Activated CD4-positive, alpha-beta T cell treated with anti-CD3 and anti-CD28 coated beads, Interleukin-2, amount 50 U/mL, for 1 hour (primary cell): ENCODE results near the gene STAMBP.
"Not testable (repeated sequence)": the region's sequence is repeated elsewhere in the genome, so short reads cannot be mapped to it uniquely, and the experiment has no call there.

Experiments used
- DNase-seq: peaks from one replicate; pipeline ENCODE4 v3.0.0-alpha.2; 2020

The STAMBP gene

DNA sequence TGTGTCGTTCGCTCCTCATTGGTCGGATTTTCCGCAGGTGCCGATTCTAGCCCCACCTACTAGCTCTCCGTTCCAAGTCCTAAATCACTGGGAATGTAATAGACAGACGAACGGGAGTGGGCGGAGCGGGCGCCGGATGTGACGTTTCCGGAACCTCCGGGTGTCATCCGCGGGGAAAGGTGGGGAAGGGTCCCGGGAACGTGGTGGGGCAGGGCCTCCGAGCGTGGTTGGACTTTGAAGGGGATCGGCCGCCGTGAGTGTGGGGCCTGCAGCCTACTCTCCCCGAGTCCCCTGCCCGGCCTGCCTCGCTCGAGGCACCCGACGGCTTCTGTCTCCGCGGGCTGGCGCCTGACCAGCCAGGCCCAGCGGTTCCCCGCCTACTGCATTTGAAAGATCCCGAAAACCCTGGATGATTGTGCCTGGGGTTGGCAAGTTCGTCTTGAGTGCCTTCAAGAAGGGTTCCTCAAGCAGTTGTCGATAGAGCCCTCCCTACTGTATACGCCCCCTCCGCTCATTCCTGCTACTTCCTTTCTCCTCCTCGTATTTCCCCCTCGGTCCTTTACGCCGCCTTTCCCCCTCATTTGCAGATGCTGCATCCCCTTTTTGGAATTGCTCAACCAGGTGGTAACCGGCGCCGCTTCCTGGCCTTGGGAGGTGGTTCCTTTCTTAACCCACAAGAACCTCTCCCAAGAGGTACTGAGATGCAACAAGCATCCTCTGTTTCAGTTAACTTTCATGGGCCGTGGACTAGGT is at the start of gene STAMBP:
Gene STAMBP (plus strand): TSS at position 144 of the 753 bp plus-strand sequence. CDS start 1,896 bp downstream, outside the sequence.
- DNase-seq: peak; percentile 89

- DNase-seq: peak; percentile 97
These were observed 49.1 kb upstream of the STAMBP start, which contains the start of gene DUSP11 for GRCh38 chr2:73779467-73780236. DUSP11 (minus strand) TSS chr2:73780103; CDS start chr2:73779974, 129 bp downstream.

GRCh38 chr2:73780237-73780582 is 48.6 kb upstream of the STAMBP start:
- DNase-seq: no peak

- DNase-seq: not testable (repeated sequence)
These were observed 45.4 kb upstream of the STAMBP start for GRCh38 chr2:73783402-73783801.

GRCh38 chr2:73783883-73784282 is 44.9 kb upstream of the STAMBP start, which contains the start of gene C2orf78:
C2orf78 (plus strand) TSS chr2:73784183; CDS start chr2:73784310, 127 bp downstream.
- DNase-seq: not testable (repeated sequence)

- no peak for DNase-seq
These were observed 16.9 kb upstream of the STAMBP start for GRCh38 chr2:73811878-73812277.

GRCh38 chr2:73812635-73813034 is 16.1 kb upstream of the STAMBP start:
- no peak for DNase-seq

DNA sequence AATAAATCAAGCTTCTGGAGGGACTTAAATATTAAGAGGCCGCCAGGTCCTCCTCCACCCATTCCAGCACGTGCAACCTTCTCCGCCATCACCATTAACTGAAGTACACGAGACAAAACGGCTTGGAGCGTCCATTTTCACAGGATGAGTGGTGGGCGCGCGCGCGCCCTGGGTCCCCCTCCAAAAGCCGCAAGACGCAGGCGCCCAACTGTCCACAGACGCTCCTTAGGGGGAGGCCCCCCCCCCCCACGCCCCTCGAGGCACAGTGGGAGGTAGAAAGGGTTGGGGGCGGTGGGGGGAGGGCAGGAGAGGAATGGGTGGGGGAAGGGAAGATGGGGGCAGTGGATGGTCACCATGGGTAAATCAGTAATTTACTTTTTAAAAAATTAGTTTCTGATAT is 10.5 kb upstream of the STAMBP start:
- no peak for DNase-seq

GRCh38 chr2:73821227-73821626 is 7.5 kb upstream of the STAMBP start:
- no peak for DNase-seq

- DNase-seq: no peak
These were observed 7.1 kb upstream of the STAMBP start for GRCh38 chr2:73821669-73822068.

DNA sequence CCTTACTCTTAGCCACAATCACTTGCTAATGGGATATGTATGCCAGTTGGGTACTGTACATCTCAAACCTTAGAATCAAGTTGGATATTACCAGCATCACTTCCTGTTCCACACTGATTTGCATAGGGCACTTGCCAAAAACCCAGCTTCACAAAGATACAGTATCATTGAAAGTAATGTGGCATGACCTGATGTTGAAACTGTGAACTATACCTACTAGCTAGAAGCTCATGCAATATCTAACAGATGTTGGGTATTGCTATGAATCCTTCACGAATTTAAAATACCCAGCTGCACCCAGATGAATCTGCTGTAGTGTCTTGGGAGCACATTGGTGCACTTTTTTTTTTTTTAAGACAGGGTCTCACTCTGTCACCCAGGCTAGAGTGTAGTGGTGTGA is 6.5 kb upstream of the STAMBP start:
- no peak for DNase-seq

DNA sequence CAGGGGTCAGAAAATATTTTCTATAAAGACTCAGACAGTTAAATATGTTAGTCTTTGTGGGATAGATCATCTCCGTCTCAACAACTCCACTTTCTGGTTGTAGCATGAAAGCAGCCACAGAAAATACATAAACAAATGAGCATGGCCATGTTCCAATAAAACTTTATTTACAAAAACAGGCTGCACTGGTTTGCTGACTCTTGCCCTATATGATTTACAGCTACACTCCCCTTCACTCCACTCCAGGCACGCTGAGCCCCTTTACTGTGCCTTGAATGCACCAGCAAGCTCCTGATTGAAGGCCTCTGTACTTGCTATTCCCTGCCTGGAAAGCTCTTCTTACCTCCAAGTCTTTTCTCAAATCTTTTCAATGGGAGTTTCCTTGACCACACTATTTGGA is 5.8 kb upstream of the STAMBP start:
- no peak for DNase-seq

DNA sequence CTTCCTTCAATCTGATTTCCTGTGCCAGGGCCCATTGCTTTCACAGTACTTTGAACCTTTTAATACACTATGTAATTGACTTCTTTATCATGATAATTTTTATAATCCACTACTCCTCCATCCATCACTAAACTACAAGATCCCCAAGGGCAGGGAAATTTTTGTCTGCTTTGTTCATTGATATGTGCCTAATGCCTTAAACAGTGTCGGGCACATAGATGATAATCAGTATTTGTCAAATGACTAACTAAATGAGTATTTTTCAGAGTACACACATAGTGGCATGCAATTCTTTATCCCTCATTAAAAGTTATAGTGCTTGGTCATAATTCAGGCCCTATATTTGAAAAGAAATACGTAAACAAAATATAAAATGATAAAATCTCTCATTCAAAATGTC is 5.3 kb upstream of the STAMBP start:
- no peak for DNase-seq

- no peak for DNase-seq
These were observed 4.7 kb upstream of the STAMBP start for GRCh38 chr2:73823916-73824523.

DNA sequence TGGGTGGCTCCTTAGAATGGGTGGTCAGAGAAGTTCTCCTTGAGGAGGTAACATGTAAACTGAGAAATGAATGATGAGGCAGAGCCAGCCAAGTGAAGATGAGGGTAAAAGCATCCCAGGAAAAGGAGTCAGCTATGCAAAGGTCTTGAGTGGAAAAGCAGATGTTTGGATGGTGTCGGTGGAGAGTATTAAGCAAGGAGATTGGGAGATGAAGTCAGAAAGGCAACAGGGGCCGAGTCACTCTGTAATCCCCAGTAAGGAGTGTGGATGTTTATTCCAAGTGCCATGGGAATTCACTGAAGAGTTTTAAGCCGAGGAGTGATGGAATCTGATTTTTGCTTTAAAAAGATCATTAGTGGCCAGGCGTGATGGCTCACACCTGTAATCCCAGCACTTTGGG is 3.4 kb upstream of the STAMBP start:
- DNase-seq: no peak

GRCh38 chr2:73827018-73827417 is 1.7 kb upstream of the STAMBP start:
- no peak for DNase-seq

- no peak for DNase-seq
These were observed 937 bp upstream of the STAMBP start for GRCh38 chr2:73827660-73828388.

- no peak for DNase-seq
These were observed 358 bp upstream of the STAMBP start for GRCh38 chr2:73828389-73828817.

DNA sequence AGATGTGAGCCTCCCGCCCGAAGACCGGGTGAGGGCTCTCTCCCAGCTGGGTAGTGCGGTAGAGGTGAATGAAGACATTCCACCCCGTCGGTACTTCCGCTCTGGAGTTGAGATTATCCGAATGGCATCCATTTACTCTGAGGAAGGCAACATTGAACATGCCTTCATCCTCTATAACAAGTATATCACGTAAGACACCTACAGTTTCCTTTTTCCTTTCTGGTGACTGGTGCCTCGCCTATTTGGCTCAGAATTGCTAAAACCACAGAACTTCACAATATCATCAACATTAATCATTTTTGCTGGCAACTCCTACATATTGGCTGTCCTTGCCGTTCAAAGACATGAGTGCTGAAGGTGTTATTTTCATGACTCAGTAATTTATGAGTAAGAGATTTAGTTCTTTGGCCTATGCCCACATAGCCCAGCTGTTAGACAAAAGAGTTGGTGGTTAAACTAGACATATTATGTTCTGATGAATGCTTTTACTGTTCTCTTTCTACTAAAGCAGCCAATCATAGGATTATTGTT is 2.2 kb downstream of the STAMBP start:
- no peak for DNase-seq

DNA sequence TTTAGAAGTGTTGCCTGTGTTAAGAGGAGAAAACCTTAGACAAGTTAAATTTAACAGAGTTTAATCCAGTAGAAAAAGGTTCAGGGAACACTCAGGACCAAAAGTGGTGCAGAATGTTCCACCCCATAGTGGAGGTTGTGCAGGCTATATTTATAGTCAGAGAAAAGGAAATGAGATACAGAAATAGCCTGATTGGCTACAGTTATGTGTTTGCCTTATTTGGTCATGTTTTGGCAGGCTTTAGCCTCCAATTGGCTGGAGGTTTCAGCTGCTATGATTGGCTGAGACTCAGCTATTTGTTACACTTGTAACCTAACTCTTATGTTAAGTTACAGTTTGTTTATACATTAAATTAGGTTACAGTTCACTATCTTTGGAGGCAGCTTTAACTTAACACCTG is 4.2 kb downstream of the STAMBP start:
- DNase-seq: no peak

DNA sequence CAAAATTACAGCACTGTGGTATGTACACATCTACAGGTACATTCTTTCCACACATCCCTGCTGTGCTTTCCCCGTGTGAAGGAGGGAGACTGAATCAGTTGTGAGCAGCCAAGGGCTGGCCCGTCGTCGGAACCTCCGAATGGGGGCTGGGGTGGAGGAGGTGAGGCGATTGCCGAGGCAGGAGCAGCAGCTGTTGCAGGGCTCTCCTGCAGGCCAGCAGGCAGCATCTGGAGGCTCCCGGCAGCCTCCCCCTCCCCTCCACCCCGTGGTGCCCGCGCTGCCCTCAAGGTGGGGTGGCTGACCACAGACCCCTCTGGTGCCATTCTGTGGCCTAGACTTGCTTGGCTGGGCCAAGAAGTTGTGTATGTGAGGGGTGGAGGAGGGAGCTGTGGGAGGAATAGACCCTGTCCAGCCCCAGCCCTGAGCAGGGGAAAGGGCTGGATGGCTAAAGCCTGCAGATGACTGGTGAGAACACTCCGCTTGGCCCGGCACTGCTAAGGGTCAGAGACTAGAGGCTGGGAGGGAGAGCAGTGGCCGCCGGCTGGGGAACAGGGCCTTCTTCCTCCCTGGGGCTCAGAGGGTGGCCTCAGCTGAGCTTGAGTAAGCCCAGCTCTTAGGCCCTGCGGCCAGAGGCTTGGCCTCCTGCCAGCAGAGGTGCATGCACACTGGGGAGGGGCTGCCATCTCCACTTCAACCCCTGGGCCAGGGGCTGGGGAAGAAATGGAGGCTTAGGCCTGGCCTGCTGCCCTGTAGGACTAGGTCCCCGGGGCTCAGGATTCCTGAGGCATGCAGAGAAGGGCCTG is 7.6 kb downstream of the STAMBP start:
- no peak for DNase-seq
